ENCODE results near the gene TMEM178A.
A peak's percentile ranks its signal among the peaks of the same experiment; 100 is the strongest.
"Not testable (repeated sequence)": the region's sequence is repeated elsewhere in the genome, so short reads cannot be mapped to it uniquely, and the experiment has no call there.

TMEM178A gene

DNA sequence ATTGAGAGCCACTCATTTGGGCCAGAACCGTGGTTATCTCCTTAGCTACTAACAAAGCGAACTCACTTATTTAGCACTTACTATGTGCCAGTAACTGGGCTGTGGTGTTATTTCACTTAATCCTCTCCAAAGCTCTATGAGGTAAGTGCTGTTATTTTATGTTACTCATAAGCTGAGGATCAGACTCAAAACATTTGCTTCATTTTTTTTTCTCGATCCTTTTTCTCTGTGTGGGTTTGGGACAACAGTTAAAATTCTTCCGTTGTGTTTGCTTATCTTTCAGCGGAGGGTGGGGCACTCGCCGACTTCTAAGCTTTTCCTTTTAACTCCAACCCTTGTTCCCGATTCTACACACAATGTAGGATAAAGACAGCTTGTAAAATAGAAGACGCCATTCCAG lies 52.8 kb downstream of the TMEM178A start:
- FAIRE-seq, result peak; percentile 41

DNA sequence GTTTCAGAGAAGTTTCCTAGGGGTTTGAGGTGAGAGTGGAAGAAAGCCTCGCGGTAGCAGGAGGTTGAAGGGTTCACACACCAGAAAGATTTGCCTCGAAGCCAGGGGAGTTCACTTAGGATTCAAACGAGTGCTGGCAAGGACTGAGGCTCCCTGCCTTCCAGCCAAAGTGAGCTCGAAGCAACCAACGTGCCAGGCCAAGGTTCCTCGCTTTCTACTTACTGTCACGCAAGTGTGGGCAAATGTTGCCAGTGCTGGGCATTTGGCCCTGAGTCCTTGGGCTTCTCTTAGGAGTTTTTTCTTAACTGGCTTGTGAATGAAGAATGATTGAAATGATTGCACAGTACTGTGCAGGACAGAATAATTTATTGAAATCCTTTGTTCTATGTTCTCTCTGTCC lies 53.6 kb downstream of the TMEM178A start:
- no peak for FAIRE-seq

DNA sequence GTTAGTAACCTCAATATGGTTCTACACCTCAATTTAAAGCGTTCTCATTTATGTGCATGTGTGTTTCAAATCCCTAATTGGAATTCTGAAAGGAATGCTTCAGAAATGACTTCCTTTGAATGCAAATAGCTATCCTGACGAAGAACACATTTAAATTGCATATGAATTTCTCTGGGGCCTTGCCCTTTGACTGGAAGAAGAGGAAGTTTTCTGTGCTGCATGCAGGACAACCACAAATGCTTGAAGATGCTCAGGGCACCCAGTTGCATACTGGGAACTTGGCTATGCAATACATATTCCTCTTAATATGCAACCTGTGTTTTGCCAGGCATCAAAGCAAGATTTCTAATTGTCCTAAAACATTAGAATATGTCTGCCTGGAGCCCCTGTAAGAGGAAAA lies 55.3 kb downstream of the TMEM178A start:
- no peak for FAIRE-seq

DNA sequence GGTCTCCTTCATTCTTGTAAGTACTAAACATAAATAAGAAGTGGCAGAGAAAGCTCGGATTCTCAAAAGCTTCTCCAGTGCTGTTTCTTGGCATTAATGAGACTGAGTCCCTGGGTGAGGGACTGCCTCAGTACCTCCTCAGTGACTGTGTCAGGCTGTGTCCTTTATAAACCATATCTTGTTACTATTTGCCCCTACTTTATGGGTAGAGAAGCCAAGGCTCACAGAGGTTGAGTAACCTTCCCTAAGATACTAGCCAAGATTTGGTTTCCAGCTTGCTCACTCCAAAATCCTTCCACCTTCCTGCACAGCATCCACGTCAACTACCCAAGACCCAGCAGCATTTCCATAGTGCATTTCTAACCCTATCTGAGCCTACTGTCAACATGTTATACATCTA lies 57.8 kb downstream of the TMEM178A start:
- FAIRE-seq, result no peak

DNA sequence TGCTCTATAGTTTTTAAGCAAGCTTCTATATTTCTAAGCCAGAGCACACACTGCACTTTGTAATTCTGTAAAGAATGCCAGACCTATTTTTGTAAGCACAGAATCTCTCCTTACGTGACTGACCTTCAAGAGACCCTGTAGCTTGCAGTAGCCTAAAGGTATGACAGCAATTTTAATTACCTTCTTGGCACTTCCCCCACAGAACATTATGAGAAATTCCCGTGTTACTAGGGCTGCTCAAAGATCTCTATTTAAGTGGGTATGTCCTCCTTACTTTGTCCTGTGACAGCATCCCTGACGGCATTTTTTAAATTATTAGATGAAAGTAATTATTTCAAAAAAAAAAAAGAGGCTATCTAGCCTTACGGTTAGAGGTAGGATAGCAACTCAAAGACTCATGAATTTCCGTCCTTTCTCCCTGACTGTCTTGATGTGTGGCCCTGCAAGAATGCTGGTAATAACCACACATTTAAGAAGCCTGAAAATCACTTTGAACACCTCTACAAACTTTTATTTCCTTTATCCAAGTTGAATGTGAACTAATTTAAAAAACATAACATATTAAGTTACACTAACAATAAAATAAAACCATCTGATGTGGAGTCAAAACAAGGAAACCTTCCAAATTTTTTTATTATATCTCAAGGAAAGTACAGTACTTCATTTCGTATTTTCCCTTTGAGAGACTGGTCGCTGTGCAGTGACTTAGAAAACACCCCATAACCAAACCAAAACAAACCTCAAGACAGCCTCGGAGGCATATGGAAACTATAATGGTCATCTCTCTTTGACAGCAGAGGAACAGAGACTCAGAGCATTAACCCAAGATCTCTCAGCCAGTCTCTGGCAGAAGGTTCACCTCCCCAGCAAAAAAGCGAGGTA lies 58.5 kb downstream of the TMEM178A start:
- peak; percentile 100 for FAIRE-seq

DNA sequence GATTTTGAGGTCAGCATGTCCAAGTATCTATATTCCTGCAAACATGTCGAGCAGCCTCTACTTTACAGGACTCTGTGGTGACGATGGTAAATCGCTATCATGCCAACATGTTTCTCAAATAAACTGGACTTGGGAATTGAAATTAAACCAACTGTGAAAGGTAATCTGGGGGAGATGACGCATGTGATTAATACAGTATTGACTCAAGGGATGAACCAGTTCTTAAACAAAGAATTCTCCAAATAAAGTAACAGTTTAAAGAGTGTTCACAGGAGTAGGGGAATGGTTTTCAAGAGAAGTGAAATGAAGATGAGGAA lies 59.1 kb downstream of the TMEM178A start:
- FAIRE-seq, result no peak

DNA sequence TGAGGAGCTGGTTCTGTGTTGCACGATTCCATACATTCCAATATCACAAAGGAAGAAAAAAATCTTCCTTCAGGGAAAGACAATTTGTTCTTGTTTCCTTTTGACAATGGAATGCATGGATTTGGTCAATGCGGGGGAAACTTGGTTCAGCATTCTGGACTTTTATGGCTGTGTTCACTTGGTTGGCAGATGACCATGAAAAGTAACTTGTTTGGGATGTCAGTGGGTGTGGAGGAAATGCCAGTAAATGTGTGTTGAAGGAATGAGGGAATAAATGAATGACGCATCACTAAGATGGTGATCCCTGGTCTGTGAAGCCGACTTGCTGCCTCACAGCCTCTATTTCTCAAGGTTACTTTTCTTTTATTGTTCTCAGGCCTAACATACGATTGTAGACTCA lies 59.7 kb downstream of the TMEM178A start:
- no peak for FAIRE-seq

DNA sequence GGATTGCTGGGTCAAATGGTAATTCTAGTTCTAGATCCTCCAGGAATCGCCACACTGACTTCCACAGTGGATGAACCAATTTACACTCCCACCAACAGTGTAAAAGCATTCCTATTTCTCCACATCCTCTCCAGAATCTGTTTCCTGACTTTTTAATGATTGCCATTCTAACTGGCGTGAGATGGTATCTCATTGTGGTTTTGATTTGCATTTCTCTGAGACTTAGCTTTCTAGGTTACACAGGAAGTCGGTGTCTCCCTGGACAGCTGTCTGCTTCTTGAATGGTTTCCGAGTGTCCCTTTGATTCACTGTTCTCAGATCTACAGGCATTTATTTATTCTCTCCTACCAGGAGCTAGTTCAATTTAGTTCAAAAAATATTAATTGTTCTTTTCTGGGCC lies 62.4 kb downstream of the TMEM178A start:
- not testable (repeated sequence) for FAIRE-seq

DNA sequence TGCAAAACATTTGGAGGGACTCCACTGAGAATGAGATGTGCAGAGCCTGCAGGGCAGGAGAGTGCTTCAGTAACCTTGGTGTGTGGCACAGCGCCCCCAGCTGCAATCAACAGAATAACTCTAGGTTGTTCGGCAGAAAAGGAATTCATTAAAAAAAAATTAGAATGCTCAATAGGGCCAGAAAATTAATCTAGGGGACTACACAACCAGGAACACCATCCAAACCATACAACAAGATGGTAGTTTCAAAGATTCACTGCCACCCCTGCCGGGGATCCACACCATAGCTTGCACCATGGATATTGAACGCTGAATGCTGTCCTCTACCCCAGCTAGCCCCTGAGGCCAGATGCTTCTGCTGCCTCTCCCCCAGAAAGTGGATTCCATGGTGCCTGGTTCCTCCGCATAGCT lies 63.2 kb downstream of the TMEM178A start:
- peak; percentile 63 for FAIRE-seq

DNA sequence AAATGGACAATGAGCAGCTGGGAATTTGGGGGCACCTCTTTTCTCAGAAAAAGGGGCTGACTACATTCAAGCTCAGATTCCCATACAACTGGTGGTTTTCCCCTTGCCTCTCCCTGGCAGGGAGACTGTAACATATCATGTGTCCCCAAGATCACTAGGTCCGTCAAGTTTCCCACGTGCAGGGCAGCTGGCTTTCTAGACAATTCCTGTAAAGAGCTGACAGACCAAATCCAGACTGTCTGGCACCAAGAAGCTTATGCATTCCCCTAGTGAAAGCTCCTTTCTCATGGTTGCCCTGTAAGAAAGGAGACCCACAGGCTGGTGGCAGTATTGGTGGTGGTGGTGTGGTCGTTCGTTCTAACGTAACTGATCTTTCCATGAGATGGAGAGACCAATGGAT lies 64.6 kb downstream of the TMEM178A start:
- no peak for FAIRE-seq

DNA sequence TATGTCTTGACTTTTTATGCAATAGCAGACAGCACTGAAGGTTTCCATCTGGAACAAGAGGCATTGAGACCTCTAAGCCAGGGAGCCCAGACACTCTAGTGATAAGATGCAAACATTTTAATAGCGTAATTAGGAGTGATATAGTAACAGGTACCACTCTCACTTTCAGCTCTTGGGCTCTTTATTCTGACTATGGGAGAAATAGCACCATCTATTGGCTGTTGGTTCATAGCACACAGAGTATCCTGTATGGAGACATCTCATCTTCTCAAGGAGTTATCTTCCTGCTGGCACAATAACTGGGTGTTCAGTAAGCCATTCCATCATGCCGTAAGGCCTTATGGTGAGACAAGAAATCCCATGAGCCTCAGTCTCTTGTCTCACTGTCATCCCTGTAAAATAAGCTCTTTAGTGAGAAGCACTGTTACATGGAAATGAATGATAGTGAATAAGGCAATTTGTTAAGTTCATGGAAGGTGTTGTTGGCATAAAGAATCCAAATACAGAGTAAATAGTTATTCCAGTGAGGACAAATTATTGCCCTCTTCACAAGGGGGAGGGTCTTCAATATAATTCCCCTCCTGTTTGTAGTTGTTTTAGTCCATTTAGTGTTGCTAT lies 65.1 kb downstream of the TMEM178A start:
- peak; percentile 73 for FAIRE-seq

DNA sequence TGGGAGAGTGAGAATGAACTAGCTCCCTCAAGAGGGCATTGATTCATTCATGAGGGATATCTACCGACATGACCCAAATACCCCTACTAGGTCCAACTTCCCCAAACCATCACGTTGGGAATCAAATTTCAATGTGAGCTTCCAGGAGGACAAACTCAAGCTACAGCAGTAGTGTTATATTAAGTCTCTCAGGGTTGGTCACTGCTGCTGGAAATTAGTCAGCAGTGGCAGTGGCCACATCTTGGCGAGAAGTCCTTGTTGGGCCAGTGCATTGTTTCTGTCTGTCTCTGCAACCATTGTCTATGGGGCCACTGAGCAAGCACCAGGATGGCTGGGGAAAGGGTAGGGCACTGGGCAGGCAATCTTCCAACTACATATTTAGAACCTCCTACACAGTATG lies 65.8 kb downstream of the TMEM178A start:
- no peak for FAIRE-seq

DNA sequence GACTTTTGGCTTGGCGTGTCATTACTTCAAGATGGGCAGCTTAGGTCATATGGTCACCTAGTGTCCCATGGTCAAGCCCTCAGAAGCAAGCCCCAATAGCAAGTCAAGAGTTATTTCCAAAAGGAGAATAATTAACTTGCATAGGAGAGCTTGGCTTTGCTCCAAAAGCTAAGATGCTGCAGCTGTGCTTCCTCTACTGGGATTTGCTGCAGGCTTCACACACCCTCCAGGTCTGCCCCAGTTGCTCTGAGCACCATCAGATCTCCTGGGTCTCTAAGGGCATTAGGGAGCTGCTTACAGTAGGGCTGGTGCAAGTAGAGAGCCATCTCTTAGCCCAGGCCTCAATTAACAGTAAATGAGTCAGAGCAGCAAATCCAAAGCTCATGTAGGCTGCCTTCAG lies 66.8 kb downstream of the TMEM178A start:
- FAIRE-seq, result no peak

DNA sequence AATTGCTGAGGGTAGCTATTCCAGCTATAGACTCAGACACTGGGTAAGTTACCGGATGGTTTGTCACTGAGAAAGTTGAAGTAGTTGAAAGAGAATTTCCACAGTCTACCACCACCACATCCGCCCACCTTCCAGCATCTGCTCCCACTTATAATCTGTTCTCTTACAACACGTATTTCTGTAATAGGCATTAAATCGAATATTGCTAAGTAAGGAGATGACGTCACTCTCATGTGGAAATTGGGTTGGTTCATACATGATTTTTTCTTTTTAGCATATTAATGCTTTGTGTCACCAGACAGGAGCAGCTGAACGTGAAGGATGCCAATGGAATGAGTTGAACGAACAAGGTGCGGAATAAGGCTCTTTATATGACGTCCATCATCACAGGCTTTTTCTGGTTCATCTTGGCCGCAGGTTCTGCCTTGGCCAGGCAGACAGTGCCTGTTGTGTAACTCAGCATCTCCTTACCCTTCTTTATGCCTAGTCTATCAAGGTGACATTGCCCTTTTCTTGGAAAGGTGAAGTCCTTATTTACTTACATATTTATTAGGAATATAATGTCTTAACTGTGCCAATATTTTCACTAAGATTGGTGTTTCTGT lies 67.5 kb downstream of the TMEM178A start:
- no peak for FAIRE-seq

DNA sequence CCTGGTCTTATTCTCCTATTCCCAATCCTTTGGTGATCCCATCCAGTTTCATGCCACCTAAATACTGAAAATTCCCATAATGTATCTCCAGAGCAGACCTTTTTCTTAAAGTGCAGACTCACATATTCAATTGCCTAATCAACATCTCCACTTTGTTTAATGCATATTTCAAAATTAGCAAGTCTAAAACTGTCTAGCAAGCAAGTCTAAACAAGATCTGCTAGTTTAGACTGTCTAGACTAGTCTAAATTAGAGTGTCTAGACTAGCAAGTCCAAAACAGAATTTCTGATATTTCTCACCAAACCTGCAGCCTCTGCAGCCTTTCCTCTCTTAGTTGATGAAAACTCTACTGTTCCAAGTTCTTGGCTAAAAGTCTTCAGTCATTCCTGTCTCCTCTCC lies 68.7 kb downstream of the TMEM178A start:
- no peak for FAIRE-seq

DNA sequence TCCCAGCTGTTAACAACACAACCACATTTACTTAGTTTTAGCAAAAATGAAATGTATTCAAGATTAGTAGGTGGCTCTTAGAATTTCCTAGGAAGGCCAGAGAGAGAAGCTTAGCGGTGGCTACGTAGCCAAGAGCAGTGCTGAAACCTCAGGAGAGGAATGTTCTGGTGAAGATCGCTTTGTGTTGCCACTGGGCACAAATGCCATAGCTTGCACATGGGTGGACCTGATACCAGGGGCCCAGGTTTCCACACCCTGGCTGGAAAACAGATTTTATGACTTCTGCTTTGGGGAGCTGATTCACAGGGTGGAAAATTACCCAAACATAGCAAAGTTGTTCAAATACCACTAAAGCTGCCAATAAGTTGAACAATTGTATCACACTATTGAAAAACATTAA lies 69.9 kb downstream of the TMEM178A start:
- no peak for FAIRE-seq

DNA sequence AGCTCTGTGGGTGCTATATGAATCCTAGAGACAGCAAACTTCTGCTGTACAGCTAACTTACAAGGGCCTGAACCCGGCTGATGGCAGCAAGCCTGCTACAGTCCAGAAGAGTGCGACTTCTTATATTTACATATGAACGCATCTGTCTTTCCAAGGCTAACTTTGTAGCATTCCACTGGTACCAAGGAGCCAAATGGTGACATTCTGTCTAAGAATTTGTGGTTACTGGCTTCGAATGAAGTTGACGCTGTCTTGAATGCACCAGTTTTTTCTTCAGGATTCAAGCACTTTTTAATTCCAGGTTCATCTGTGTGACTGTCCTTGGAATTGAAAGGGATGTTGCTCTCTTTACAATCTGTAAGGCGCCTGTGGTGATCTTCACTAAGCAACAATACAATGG lies 70.9 kb downstream of the TMEM178A start:
- no peak for FAIRE-seq

DNA sequence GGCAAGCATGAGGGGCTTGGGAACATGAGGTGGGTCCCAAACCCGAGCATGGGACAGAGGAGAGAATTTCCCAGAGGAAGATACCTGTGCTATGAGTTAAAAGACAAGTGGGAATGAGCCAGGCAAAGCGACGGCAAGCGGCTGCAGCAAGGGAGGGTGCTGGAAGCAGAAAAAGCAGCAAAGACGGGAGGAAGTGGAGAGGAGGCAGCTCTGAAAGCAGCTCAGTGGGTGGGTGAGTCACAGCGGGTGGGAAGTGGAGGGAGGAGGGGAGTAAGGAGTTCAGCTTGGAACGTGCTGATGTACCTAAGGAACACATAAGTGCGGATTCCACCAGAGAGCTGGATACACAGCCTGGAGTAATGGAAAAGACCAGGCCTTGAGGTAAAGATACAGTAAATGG lies 71.9 kb downstream of the TMEM178A start:
- FAIRE-seq, result no peak

DNA sequence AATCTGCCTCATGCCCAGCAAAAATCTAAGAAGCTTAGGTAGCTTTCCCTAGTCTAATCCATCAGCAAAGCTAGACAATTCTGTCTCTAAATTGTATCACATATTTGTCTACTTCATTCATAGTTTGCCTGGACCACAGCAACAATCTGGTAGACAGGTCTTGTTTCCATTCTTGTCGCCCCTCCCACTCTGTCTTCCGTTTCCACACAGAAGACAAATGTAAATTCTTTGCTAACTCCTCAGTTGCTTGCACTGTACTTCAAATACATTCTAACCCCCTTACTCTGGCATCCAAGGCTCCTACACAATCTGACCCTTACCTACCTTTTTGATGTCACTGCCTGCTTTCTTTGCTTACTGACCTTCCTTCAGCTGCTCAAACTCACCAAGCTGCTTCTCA lies 73.2 kb downstream of the TMEM178A start:
- FAIRE-seq, result no peak

DNA sequence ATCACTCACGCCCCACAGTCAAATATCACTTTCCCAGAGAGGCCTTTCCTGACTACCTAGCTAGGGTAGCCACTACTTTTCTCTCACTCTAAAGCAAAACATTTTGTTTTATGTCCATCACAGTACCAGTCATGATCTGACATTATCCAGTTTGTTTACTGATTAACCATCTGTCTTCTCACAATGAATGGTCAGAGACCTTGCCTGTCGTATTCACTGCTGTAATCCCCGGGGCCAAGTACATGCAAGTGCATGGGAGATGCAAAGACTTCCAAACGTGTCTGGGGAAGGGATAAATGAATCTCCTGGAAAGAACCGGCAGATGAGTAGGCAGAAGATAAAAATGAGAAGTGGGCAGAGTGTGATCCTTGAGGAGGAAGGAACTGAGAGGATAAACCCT lies 73.7 kb downstream of the TMEM178A start:
- FAIRE-seq, result no peak

DNA sequence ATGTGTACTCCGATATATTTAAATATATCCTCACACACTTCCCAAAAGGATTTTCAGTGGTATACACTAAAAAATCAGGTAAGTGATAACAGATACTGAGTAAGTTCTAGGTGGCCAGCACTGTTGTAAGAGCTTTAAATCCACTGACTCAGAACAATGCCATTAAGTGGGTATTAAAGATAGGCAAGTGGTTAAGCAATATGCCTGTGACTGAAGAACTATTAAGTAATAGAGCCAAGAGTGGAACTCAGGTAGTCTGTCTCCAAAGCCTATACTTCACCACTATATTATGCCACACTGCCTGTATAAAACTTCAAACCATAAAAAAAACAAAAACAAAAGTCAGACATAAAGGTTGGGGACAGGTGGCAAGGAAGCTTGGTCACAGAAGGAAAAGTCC lies 76.2 kb downstream of the TMEM178A start:
- FAIRE-seq, result no peak

DNA sequence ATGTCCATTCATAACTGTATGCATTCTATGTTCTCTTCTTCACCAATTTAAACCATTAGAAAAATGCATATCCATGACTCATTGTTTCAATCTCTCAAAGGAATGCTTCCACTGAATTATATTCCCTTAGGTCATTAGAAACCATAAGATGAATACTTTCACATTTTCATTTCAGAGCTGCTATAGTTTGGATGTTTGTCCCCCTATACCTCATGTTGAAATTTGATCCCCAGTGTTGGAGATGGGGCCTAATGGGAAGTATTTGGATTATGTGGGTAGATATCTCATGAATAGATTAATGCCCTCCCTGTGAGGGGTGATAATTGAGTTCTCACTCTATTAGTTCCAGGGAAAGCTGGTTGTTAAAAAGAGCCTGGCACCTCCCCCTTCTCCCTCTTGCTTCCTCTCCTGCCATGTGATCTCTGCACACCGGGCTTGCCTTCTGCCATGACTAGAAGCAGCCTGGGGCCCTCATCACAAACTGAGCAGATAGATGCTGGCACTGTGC lies 77.6 kb downstream of the TMEM178A start:
- FAIRE-seq, result peak; percentile 47

DNA sequence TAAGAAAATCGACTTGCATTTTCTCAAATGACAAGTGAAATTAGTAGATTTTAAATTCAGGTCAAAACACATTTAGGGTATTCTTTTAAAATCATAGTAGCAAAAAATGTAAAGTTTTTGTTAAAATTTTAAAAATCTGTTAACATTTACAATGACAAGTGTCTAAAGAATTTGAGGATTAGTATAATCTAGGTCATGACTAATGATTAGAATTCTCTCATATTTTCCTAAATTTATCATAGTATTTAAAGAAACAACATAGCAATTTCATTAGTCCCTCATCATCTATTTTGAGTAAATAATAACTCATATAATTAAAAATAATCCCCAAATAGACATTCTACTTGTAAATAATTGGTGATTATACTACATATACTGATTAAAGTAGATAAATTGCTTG lies 89.7 kb downstream of the TMEM178A start:
- peak; percentile 90 for FAIRE-seq

DNA sequence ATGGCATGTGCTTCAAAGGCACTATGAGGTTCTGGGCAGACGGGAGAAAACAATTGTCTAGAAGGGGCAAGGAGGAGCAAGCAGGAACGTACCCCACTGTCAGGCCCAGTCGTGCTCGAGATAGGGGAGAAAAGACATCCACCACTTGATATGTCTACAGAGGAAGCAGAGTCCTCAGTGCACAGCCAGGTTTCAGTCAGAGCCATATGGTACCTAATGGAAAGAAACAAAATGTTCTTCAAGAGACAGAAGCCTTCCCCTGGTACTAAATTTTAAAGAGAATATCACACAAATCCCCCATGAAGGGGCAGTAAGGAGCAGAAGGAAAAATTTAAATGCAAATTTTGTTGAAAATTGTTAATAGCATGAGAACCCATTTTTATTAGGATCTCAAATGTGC lies 91.4 kb downstream of the TMEM178A start:
- no peak for FAIRE-seq

Data from G401.6 (cell line).